IPS DF 4.7 (cell line): Measurements from ENCODE around the gene GAL3ST2.

Experiments
- DNase-seq: peaks from one replicate; pipeline ENCODE4 v3.0.0-alpha.2; 2013; ENCODE audit warnings: low spot score; ENCODE audit errors: extremely low read depth

Gene GAL3ST2

GRCh38 chr2:241843321-241844065 is 66.9 kb downstream of the GAL3ST2 start:
- DNase-seq: no peak

DNA sequence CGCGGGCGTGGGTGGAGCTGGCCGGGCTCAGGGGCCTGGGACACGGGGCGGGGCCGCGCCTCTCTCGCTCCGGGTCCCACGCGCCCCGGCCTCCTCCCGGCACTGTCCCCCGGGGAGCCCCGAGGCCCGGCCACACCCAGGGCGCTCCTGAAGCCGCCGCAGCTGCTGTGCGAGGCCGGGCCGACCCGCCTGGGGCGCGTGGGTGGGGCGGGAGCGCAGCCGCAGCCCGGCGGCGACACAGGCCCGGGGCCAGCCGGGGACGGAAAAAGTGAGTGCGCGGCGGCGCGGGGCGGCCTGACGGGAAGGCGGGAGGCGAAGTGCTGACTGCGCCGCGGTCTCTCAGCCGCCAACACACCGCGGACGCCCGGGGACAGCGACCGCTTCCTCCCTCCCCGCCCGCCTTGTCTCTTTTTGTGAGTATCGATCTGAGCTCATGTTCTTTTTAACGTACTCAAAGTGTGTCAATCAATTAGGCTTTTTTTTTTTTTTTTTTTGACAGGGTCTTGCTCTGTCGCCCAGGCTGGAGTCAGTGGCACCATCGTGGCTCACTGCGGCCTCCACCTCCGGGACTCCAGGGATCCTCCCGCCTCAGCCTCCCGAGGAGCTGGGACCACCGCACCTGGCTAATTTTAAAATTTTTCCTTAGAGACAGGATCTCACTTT is 67.6 kb downstream of the GAL3ST2 start:
- no peak for DNase-seq

- no peak for DNase-seq
Measured at GRCh38 chr2:241844831-241845578, 68.4 kb downstream of the GAL3ST2 start.

DNA sequence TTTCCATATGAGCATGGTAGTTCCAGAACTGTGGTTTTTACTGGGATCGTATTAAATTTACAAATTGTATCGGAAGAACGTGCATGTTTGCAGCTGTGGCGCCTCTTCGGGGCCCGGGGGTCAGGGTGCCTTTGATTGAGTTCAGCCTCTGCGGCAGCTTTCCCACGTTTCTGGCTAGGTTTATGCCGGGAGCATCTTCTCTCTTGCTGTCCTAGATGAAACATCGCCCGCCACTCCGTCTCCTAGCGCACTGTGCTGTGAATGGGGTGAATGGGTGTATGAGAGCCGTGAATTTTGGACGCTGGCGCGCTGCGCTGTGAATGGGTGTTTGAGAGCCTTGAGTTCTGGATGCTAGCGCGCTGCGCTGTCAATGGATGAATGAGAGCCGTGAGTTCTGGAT is 69.8 kb downstream of the GAL3ST2 start:
- DNase-seq: no peak

GRCh38 chr2:241848761-241849615 is 72.4 kb downstream of the GAL3ST2 start:
- DNase-seq: no peak

GRCh38 chr2:241849616-241850543 is 73.3 kb downstream of the GAL3ST2 start:
- no peak for DNase-seq

DNA sequence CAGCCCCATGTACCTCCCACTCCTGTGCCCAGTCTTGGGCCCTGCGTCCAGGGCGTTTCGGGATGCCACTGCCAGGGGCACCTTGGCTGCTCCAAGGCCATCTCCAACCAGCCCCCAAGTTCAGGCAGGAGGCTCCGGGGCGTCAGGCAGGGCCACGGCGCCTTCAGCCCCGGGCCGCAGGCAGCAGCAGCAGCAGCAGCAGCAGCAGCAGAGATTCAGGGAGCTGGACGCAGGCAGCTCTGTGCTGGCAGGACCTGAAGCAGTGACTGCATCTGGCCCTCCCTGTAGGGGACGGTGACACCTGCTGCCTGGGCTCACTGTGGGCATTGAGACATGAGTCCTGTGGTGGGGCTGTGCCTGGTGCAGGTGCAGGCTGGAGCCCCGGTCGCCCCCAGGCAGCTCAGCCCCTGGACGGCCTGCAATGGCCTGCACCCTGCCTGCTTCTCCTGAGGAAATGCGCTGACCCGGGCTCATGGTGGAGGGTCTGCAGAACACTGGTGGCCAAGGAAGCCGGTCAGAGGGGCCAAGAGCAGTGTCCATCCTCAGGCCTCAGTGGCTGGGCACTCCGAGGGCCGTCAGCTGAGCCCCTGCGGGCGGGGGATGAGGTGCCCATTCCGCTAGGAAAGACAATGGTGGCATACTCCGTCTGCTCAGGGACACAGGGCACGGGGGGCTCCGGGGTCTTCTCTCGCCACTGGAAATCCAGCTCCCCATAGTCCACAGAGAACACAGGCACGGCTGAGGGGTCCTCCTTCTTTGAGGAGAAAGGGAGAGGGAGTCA is 74.1 kb downstream of the GAL3ST2 start:
- no peak for DNase-seq

GRCh38 chr2:241851325-241852115 is 74.9 kb downstream of the GAL3ST2 start:
- no peak for DNase-seq

GRCh38 chr2:241852116-241852980 is 75.7 kb downstream of the GAL3ST2 start:
- DNase-seq: no peak

- DNase-seq: no peak
Measured at GRCh38 chr2:241852981-241853631, 76.5 kb downstream of the GAL3ST2 start.
